22Rv1 (cell line): ENCODE results near the gene POP4.

Source experiments
- ZFX ChIP-seq: fragments of 450-650 bp; IDR thresholded peaks from 2 replicates; pipeline ENCODE4 v1.6.1; 2017; ENCODE audit warnings: antibody characterized with exemption, borderline replicate concordance
- TF ChIP-seq, protein P1 (sequence below): fragments of 450-650 bp; IDR thresholded peaks from 2 replicates; pipeline ENCODE4 v1.5.1; 2017; ENCODE audit warnings: mild to moderate bottlenecking

DNA sequence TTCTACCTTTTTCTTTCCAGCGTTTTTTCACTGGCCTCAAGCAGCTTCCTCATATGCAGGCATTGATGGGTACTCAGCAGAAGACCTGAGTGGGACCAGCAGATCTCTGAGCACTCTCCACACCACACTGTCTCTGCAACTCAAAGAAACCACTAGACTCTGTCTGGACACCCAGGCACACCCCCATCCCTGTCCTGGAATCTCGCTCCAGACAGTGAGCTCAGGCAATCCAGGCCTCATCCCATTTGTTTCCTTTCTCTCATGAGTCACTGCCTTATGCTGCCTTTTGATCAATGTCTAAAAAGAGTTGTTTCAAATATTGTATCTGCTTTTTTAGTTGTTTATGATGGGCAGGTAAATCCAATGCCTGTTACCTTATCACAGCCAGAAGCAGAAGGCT is 19.7 kb upstream of the POP4 start:
- TF ChIP-seq, protein P1, sequence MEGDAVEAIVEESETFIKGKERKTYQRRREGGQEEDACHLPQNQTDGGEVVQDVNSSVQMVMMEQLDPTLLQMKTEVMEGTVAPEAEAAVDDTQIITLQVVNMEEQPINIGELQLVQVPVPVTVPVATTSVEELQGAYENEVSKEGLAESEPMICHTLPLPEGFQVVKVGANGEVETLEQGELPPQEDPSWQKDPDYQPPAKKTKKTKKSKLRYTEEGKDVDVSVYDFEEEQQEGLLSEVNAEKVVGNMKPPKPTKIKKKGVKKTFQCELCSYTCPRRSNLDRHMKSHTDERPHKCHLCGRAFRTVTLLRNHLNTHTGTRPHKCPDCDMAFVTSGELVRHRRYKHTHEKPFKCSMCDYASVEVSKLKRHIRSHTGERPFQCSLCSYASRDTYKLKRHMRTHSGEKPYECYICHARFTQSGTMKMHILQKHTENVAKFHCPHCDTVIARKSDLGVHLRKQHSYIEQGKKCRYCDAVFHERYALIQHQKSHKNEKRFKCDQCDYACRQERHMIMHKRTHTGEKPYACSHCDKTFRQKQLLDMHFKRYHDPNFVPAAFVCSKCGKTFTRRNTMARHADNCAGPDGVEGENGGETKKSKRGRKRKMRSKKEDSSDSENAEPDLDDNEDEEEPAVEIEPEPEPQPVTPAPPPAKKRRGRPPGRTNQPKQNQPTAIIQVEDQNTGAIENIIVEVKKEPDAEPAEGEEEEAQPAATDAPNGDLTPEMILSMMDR: no peak
- no peak for TF ChIP-seq ZFX
